Gastroesophageal sphincter (tissue), 4 donors: ENCODE measurements around the gene ARHGEF38. TPM values are rescaled to one million over a fixed set of nuclear protein-coding genes. Genes with fewer than 3 reads are reported as not detected.

ENCODE experiments used
- ATAC-seq: fragments of 150-250 bp; one replicate; pipeline ENCODE4 v1.9.1; 2016; ENCODE audit warnings: mild to moderate bottlenecking, moderate library complexity
- H3K27ac ChIP-seq, 4 donors: fragments of 200-600 bp; sonication (generic) in 3 of 4; 1 replicate in 3 of 4; 2 replicates in 1 of 4; pipeline ENCODE4 v1.5.1; 2016 to 2019
- H3K27me3 ChIP-seq: fragments of 200-600 bp; sonication (generic); one replicate; pipeline ENCODE4 v1.5.1; 2019
- H3K36me3 ChIP-seq, 2 donors: fragments of 200-600 bp; sonication (generic); one replicate each; pipeline ENCODE4 v1.5.1; 2019; ENCODE audit warnings: control low read depth in 1 of 2
- H3K4me1 ChIP-seq, 3 donors: fragments of 200-600 bp; sonication (generic); 1 replicate in 2 of 3; 2 replicates in 1 of 3; pipeline ENCODE4 v1.5.1; 2016 to 2019; ENCODE audit warnings: control low read depth in 2 of 3
- H3K4me3 ChIP-seq, 2 donors: fragments of 200-600 bp; sonication (generic); one replicate each; pipeline ENCODE4 v1.5.1; 2019; ENCODE audit warnings: mild to moderate bottlenecking in 1 of 2, moderate library complexity in 1 of 2
- H3K9me3 ChIP-seq, 3 donors: fragments of 200-600 bp; sonication (generic); one replicate each; pipeline ENCODE4 v1.5.1; 2017 to 2019; ENCODE audit warnings: control low read depth in 2 of 3
- CTCF ChIP-seq, 4 experiments: fragments of 200-600 bp in 2 of 4; fragments of 450-650 bp in 2 of 4; sonication (generic) in 1 of 4; IDR thresholded peaks; one replicate each; pipeline ENCODE4 v1.5.1; 2017 to 2019; ENCODE audit warnings: antibody characterized with exemption in 4 of 4, mild to moderate bottlenecking in 2 of 4, moderate library complexity in 2 of 4
- EP300 ChIP-seq: sonication (generic); formaldehyde crosslinking; IDR thresholded peaks from one replicate; pipeline ENCODE4 v1.6.1; 2017; ENCODE audit warnings: antibody characterized with exemption, mild to moderate bottlenecking
- POLR2A ChIP-seq, 2 donors: fragments of 450-650 bp; IDR thresholded peaks; one replicate each; pipeline ENCODE4 v1.6.1; 2017; ENCODE audit warnings: antibody characterized with exemption in 2 of 2, mild to moderate bottlenecking in 2 of 2, moderate library complexity in 1 of 2
- POLR2AphosphoS5 ChIP-seq: sonication (generic); formaldehyde crosslinking; IDR thresholded peaks from one replicate; pipeline ENCODE4 v1.6.1; 2017; ENCODE audit warnings: antibody characterized with exemption
- WGBS, 2 donors: methylation state at CpG; one replicate each; pipeline ENCODE4 v1.1.5; 2018; ENCODE audit warnings: low coverage in 1 of 2; 5-methylcytosine and 5-hydroxymethylcytosine counted together
- total RNA-seq, 4 donors: library from RNA; depleted of rRNA; stranded (reverse); fragments of >200 nt; gene quantifications; one replicate each; pipeline ENCODE4 v1.1.0, GENCODE V29; 2016

The ARHGEF38 gene
- total RNA-seq, 4 donors from 2014 or later: 0.25 TPM; not detected in 3

GRCh38 chr4:105712766-105713165 lies 160.3 kb downstream of the ARHGEF38 start:
- no peak for TF ChIP-seq POLR2AphosphoS5
- no peak for TF ChIP-seq POLR2A (IDR thresholded peaks at IDR 0.05)
- no peak for TF ChIP-seq CTCF (IDR thresholded peaks at IDR 0.05)
- TF ChIP-seq EP300: no peak
- Histone ChIP-seq H3K36me3 (no peaks in the 10 kb centered on the region), H3K27me3 (no peaks in the 10 kb centered on the region), H3K4me3 (no peak overlapping the region), H3K4me1 (peaks cover 0 to 39% (median 3%) of the 10 kb centered on the region in 3 donors), H3K27ac (no peak overlapping the region), H3K9me3 (no peaks in the 10 kb centered on the region)
- WGBS, 2 donors: 50 to 72% methylated on average over 1 to 2 of the region's 2 CpGs
- no peak for ATAC-seq

GRCh38 chr4:105714071-105714521 lies 161.7 kb downstream of the ARHGEF38 start:
- Histone ChIP-seq H3K36me3 (peaks cover 0 to 2% of the 10 kb centered on the region in 2 donors), H3K4me1 (peaks cover 0 to 35% (median 3%) of the 10 kb centered on the region in 3 donors), H3K27ac (peak overlapping the region in 1 of 4 donors; percentile 7), H3K4me3 (peak overlapping the region in 1 of 2 donors; percentile 11), H3K9me3 (no peaks in the 10 kb centered on the region), H3K27me3 (no peaks in the 10 kb centered on the region)
- ATAC-seq: no peak
- 61 to 70% methylated on average over 4 to 5 of the region's 5 CpGs for WGBS, 2 donors
- no peak for TF ChIP-seq CTCF (IDR thresholded peaks at IDR 0.05)
- no peak for TF ChIP-seq POLR2A (IDR thresholded peaks at IDR 0.05)
- TF ChIP-seq EP300: no peak
- TF ChIP-seq POLR2AphosphoS5: no peak

GRCh38 chr4:105714932-105715331 lies 162.5 kb downstream of the ARHGEF38 start:
- H3K4me1 ChIP-seq: peaks cover 0 to 26% (median 0%) of the 10 kb centered on the region in 3 donors
- 72 to 75% methylated on average over 1 of the region's 1 CpG for WGBS, 2 donors
- ATAC-seq: no peak
- H3K4me3 ChIP-seq: no peak overlapping the region
- no peak for TF ChIP-seq POLR2A (IDR thresholded peaks at IDR 0.05)
- peaks cover 0 to 10% of the 10 kb centered on the region in 2 donors for H3K36me3 ChIP-seq
- H3K9me3 ChIP-seq: no peaks in the 10 kb centered on the region
- H3K27me3 ChIP-seq: no peaks in the 10 kb centered on the region
- no peak overlapping the region for H3K27ac ChIP-seq

GRCh38 chr4:105715692-105716278 lies 163.4 kb downstream of the ARHGEF38 start:
- peaks cover 0 to 19% of the 10 kb centered on the region in 2 donors for H3K36me3 ChIP-seq
- no peaks in the 10 kb centered on the region for H3K27me3 ChIP-seq
- no peak for ATAC-seq

GRCh38 chr4:105719204-105719603 lies 166.8 kb downstream of the ARHGEF38 start:
- H3K9me3 ChIP-seq: no peaks in the 10 kb centered on the region
- H3K36me3 ChIP-seq: peaks cover 0 to 21% of the 10 kb centered on the region in 2 donors
- TF ChIP-seq POLR2AphosphoS5: no peak
- TF ChIP-seq CTCF (IDR thresholded peaks at IDR 0.05): no peak
- TF ChIP-seq EP300: no peak
- TF ChIP-seq POLR2A (IDR thresholded peaks at IDR 0.05): no peak
- no peaks in the 10 kb centered on the region for H3K27me3 ChIP-seq
- ATAC-seq: no peak
- H3K4me1 ChIP-seq: peaks cover 0 to 13% (median 0%) of the 10 kb centered on the region in 3 donors
- H3K4me3 ChIP-seq: no peak overlapping the region
- no peak overlapping the region for H3K27ac ChIP-seq
- WGBS, 2 donors: 78 to 79% methylated on average over 2 of the region's 2 CpGs

More at GRCh38 chr4:105715692-105716278, 163.4 kb downstream of the ARHGEF38 start:
- Histone ChIP-seq H3K4me1 (peaks cover 0 to 20% (median 0%) of the 10 kb centered on the region in 3 donors), H3K9me3 (no peaks in the 10 kb centered on the region), H3K27ac (no peak overlapping the region), H3K4me3 (no peak overlapping the region)
- TF ChIP-seq POLR2AphosphoS5 (no peak), CTCF (IDR thresholded peaks at IDR 0.05) (peak; percentile 33 to 56 (median 36)), POLR2A (IDR thresholded peaks at IDR 0.05) (no peak), EP300 (no peak)
- WGBS, 2 donors: 18 to 31% methylated on average over 3 to 4 of the region's 4 CpGs
